Measurements from ENCODE around the gene NOTCH2NLA. TPM values are rescaled to one million over a fixed set of nuclear protein-coding genes. Genes with fewer than 3 reads are reported as not detected.
"Not testable (repeated sequence)": the region's sequence is repeated elsewhere in the genome, so short reads cannot be mapped to it uniquely, and the experiment has no call there.

The NOTCH2NLA gene
- 5.9 TPM for polyA plus RNA-seq (2013, experiment 1 of 2)
- 5.9 TPM for polyA plus RNA-seq (2013, experiment 2 of 2)

DNA sequence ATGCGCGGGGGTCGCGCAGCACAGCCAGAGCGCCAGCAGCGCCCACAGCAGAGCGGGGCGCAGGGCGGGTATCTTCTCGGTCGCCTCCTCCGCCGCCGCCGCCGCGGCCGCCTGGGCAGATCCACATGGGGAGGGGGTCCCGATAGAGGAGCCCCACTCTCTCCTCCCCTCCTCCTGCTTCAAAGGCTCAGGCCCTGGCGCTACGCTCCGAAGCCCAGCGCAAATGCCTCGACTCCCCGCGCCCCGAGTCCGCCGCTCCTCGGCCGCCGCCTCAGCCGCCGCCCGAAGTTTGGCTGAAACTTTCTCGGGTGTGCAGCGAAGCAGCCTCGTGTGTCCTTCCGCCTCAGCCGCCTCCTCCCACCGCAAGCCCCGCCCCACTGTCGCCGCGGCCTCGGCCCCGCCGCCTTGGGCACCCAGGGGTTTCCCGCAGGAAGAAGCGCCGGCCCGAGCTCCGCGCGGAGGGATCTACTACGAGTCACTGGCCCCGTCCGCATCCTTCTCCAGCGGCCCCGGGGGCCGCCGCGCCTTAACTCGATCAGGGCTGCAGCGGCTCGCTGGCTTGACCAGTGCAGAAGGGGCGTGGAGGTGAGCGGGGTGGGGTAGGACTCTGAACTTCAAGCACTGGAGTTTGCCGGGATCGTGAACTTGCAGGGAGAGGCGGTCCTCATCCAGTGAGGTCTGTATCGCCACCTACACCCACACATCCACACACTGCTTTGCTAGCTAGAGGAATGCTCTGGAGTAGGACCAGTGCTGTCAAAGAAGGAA lies at the start of gene NOTCH2NLA:
TSS of gene NOTCH2NLA (minus strand) at position 312 of the 768 bp plus-strand sequence. CDS start 39,684 bp downstream, outside the sequence.
- Histone ChIP-seq H3K4me2 (ENCODE audit: insufficient read depth, low read length, poor library complexity, severe bottlenecking) (peak within 1 kb of the TSS; percentile 45), H3K4me3 (ENCODE audit: low read length in 2 of 2) (peak within 1 kb of the TSS; percentile 48 to 81), H3K9ac (ENCODE audit: low read depth, low read length, poor library complexity) (peak within 1 kb of the TSS; percentile 77), H2AFZ (ENCODE audit: low read length) (peak within 1 kb of the TSS; percentile 68), H3K18ac (ENCODE audit: low read length) (peak within 1 kb of the TSS; percentile 76)
- H2BK120ac ChIP-seq (ENCODE audit: low read depth, low read length); H3K79me1 ChIP-seq (ENCODE audit: low read depth, low read length); H3K27ac ChIP-seq (replicated peaks; ENCODE audit: low read length); H3K36me3 ChIP-seq (replicated peaks in 1 of 2; ENCODE audit: control insufficient read depth in 2 of 2, insufficient read depth in 2 of 2, low read length in 2 of 2); DNase-seq (ENCODE audit: low spot score); H3K4ac ChIP-seq (ENCODE audit: low read length); H3K23ac ChIP-seq (ENCODE audit: low read depth, low read length, poor library complexity); H3K9me3 ChIP-seq (replicated peaks in 1 of 2; ENCODE audit: control insufficient read depth in 2 of 2, insufficient read depth in 1 of 2, low read depth in 1 of 2, low read length in 2 of 2); H3K4me1 ChIP-seq (ENCODE audit: control insufficient read depth in 2 of 2, insufficient read depth in 1 of 2, low read depth in 1 of 2, low read length in 2 of 2); H2BK12ac ChIP-seq (ENCODE audit: low read length); H3K27me3 ChIP-seq (ENCODE audit: control insufficient read depth in 3 of 3, insufficient read depth in 3 of 3, low read depth in 1 of 3, low read length in 3 of 3); H3K14ac ChIP-seq (ENCODE audit: low read length); H2BK15ac ChIP-seq (ENCODE audit: low read length); H2AK5ac ChIP-seq (ENCODE audit: low read depth, low read length); H4K91ac ChIP-seq (ENCODE audit: low read depth, low read length, poor library complexity); H2BK5ac ChIP-seq (ENCODE audit: low read length); H4K8ac ChIP-seq (ENCODE audit: low read depth, low read length): not testable (repeated sequence)
- no CpG with 5 or more reads among the region's 72 CpGs for WGBS, 2 donors (ENCODE audit: extremely low coverage in 2 of 2, insufficient read length in 2 of 2, insufficient replicate concordance in 1 of 2)

- H2AFZ ChIP-seq (ENCODE audit: low read length), result not testable (repeated sequence)
These were observed 49.5 kb upstream of the NOTCH2NLA start for GRCh38 chr1:146278346-146278745.

DNA sequence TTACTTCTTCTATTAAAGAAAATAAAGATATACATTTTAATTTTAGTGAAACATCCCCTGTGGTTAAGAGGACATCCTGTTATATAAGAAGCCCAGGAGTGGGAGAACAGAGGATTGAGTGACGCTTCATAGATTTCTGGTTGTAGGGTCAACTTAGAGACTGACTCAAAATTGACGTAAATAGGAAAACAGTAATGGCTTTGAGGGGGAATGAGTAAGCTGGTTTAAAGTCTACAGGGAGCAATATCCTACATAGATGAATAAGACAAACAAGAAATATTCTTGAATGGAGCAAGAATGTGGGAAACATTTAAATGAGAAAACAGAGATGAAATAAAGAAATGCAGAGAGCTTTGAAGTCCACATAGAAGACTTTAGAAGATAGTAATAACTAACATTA lies 48.3 kb upstream of the NOTCH2NLA start:
- H2BK120ac ChIP-seq (ENCODE audit: low read depth, low read length); H3K4me3 ChIP-seq (ENCODE audit: low read length in 2 of 2); H3K18ac ChIP-seq (ENCODE audit: low read length); H4K8ac ChIP-seq (ENCODE audit: low read depth, low read length); H2BK12ac ChIP-seq (ENCODE audit: low read length); H2BK5ac ChIP-seq (ENCODE audit: low read length); H3K27ac ChIP-seq (replicated peaks; ENCODE audit: low read length); H3K4me1 ChIP-seq (ENCODE audit: control insufficient read depth in 2 of 2, insufficient read depth in 1 of 2, low read depth in 1 of 2, low read length in 2 of 2); H3K14ac ChIP-seq (ENCODE audit: low read length); DNase-seq (ENCODE audit: low spot score); H2BK15ac ChIP-seq (ENCODE audit: low read length); H3K9me3 ChIP-seq (replicated peaks in 1 of 2; ENCODE audit: control insufficient read depth in 2 of 2, insufficient read depth in 1 of 2, low read depth in 1 of 2, low read length in 2 of 2); H4K91ac ChIP-seq (ENCODE audit: low read depth, low read length, poor library complexity); H2AK5ac ChIP-seq (ENCODE audit: low read depth, low read length); H3K27me3 ChIP-seq (ENCODE audit: control insufficient read depth in 3 of 3, insufficient read depth in 3 of 3, low read depth in 1 of 3, low read length in 3 of 3); H3K23ac ChIP-seq (ENCODE audit: low read depth, low read length, poor library complexity); H3K4ac ChIP-seq (ENCODE audit: low read length); H3K4me2 ChIP-seq (ENCODE audit: insufficient read depth, low read length, poor library complexity, severe bottlenecking); H3K79me1 ChIP-seq (ENCODE audit: low read depth, low read length); H2AFZ ChIP-seq (ENCODE audit: low read length); H3K36me3 ChIP-seq (replicated peaks in 1 of 2; ENCODE audit: control insufficient read depth in 2 of 2, insufficient read depth in 2 of 2, low read length in 2 of 2); H3K9ac ChIP-seq (ENCODE audit: low read depth, low read length, poor library complexity): not testable (repeated sequence)
- WGBS, 2 donors (ENCODE audit: extremely low coverage in 2 of 2, insufficient read length in 2 of 2, insufficient replicate concordance in 1 of 2), result no CpG with 5 or more reads among the region's 2 CpGs

More at GRCh38 chr1:146278346-146278745, 49.5 kb upstream of the NOTCH2NLA start:
- H3K14ac ChIP-seq (ENCODE audit: low read length); H4K8ac ChIP-seq (ENCODE audit: low read depth, low read length); H4K91ac ChIP-seq (ENCODE audit: low read depth, low read length, poor library complexity); H3K27ac ChIP-seq (replicated peaks; ENCODE audit: low read length); H3K4ac ChIP-seq (ENCODE audit: low read length); H2BK15ac ChIP-seq (ENCODE audit: low read length); H2BK5ac ChIP-seq (ENCODE audit: low read length); H2BK12ac ChIP-seq (ENCODE audit: low read length); H3K4me3 ChIP-seq (ENCODE audit: low read length in 2 of 2); H3K9me3 ChIP-seq (replicated peaks in 1 of 2; ENCODE audit: control insufficient read depth in 2 of 2, insufficient read depth in 1 of 2, low read depth in 1 of 2, low read length in 2 of 2); H3K18ac ChIP-seq (ENCODE audit: low read length); H3K79me1 ChIP-seq (ENCODE audit: low read depth, low read length); H3K23ac ChIP-seq (ENCODE audit: low read depth, low read length, poor library complexity); H3K4me2 ChIP-seq (ENCODE audit: insufficient read depth, low read length, poor library complexity, severe bottlenecking); H2AK5ac ChIP-seq (ENCODE audit: low read depth, low read length); H3K9ac ChIP-seq (ENCODE audit: low read depth, low read length, poor library complexity); H2BK120ac ChIP-seq (ENCODE audit: low read depth, low read length); H3K27me3 ChIP-seq (ENCODE audit: control insufficient read depth in 3 of 3, insufficient read depth in 3 of 3, low read depth in 1 of 3, low read length in 3 of 3); H3K36me3 ChIP-seq (replicated peaks in 1 of 2; ENCODE audit: control insufficient read depth in 2 of 2, insufficient read depth in 2 of 2, low read length in 2 of 2); H3K4me1 ChIP-seq (ENCODE audit: control insufficient read depth in 2 of 2, insufficient read depth in 1 of 2, low read depth in 1 of 2, low read length in 2 of 2); DNase-seq (ENCODE audit: low spot score): not testable (repeated sequence)
- WGBS, 2 donors (ENCODE audit: extremely low coverage in 2 of 2, insufficient read length in 2 of 2, insufficient replicate concordance in 1 of 2), result no CpG with 5 or more reads among the region's 3 CpGs

GRCh38 chr1:146274083-146274482 lies 45.3 kb upstream of the NOTCH2NLA start:
- not testable (repeated sequence) for H3K27me3 ChIP-seq (ENCODE audit: control insufficient read depth in 3 of 3, insufficient read depth in 3 of 3, low read depth in 1 of 3, low read length in 3 of 3); H3K23ac ChIP-seq (ENCODE audit: low read depth, low read length, poor library complexity); H2BK5ac ChIP-seq (ENCODE audit: low read length); H2BK15ac ChIP-seq (ENCODE audit: low read length); H3K18ac ChIP-seq (ENCODE audit: low read length); H2BK12ac ChIP-seq (ENCODE audit: low read length); H3K4me3 ChIP-seq (ENCODE audit: low read length in 2 of 2); H2BK120ac ChIP-seq (ENCODE audit: low read depth, low read length); H3K14ac ChIP-seq (ENCODE audit: low read length); H4K8ac ChIP-seq (ENCODE audit: low read depth, low read length); H4K91ac ChIP-seq (ENCODE audit: low read depth, low read length, poor library complexity); H3K79me1 ChIP-seq (ENCODE audit: low read depth, low read length); H2AFZ ChIP-seq (ENCODE audit: low read length); H3K4me2 ChIP-seq (ENCODE audit: insufficient read depth, low read length, poor library complexity, severe bottlenecking); H2AK5ac ChIP-seq (ENCODE audit: low read depth, low read length); H3K9me3 ChIP-seq (replicated peaks in 1 of 2; ENCODE audit: control insufficient read depth in 2 of 2, insufficient read depth in 1 of 2, low read depth in 1 of 2, low read length in 2 of 2); H3K4ac ChIP-seq (ENCODE audit: low read length); H3K9ac ChIP-seq (ENCODE audit: low read depth, low read length, poor library complexity); DNase-seq (ENCODE audit: low spot score); H3K27ac ChIP-seq (replicated peaks; ENCODE audit: low read length); H3K4me1 ChIP-seq (ENCODE audit: control insufficient read depth in 2 of 2, insufficient read depth in 1 of 2, low read depth in 1 of 2, low read length in 2 of 2); H3K36me3 ChIP-seq (replicated peaks in 1 of 2; ENCODE audit: control insufficient read depth in 2 of 2, insufficient read depth in 2 of 2, low read length in 2 of 2)
- no CpG with 5 or more reads among the region's 3 CpGs for WGBS, 2 donors (ENCODE audit: extremely low coverage in 2 of 2, insufficient read length in 2 of 2, insufficient replicate concordance in 1 of 2)

Measured in neuronal stem cell (in vitro differentiated cells).